Activated CD4-positive, alpha-beta T cell treated with anti-CD3 and anti-CD28 coated beads, Interleukin-2, amount 10 ng/mL, durations not matched to agents 7 days and 5 days (primary cell): ENCODE results near the gene LMX1A. TPM values are rescaled to one million over a fixed set of nuclear protein-coding genes. Genes with fewer than 3 reads are reported as not detected.

ENCODE experiments used
- CTCF ChIA-PET: fragments of 350-600 bp; sonication (Branson Sonifier 250); formaldehyde crosslinking; loops from one replicate; lab custom pipeline; 2021; ENCODE audit warnings: antibody characterized with exemption; lab: Charles Lee
- POLR2A ChIA-PET: fragments of 350-600 bp; sonication (Branson Sonifier 250); formaldehyde crosslinking; loops from one replicate; lab custom pipeline; 2021; ENCODE audit warnings: antibody characterized with exemption; lab: Charles Lee
- DNase-seq: peaks from one replicate; pipeline ENCODE4 v3.0.0-alpha.2; 2020
- H3K27ac Mint-ChIP-seq: one replicate; pipeline ENCODE4 v1.8.0; 2021; ENCODE audit warnings: mild to moderate bottlenecking, moderate library complexity, mixed read lengths
- H3K27me3 Mint-ChIP-seq: one replicate; pipeline ENCODE4 v1.8.0; 2021; ENCODE audit warnings: mixed read lengths
- H3K36me3 Mint-ChIP-seq: one replicate; pipeline ENCODE4 v1.8.0; 2021; ENCODE audit warnings: low read depth, mixed read lengths
- H3K4me1 Mint-ChIP-seq: one replicate; pipeline ENCODE4 v1.8.0; 2021; ENCODE audit warnings: mixed read lengths
- H3K4me3 Mint-ChIP-seq: one replicate; pipeline ENCODE4 v1.8.0; 2021; ENCODE audit warnings: mild to moderate bottlenecking, moderate library complexity, mixed read lengths
- H3K9me3 Mint-ChIP-seq: one replicate; pipeline ENCODE4 v1.8.0; 2021; ENCODE audit warnings: mixed read lengths
- total RNA-seq, 2 experiments: library from RNA; stranded (reverse); gene quantifications; one replicate each; pipeline ENCODE4 v1.2.3, GENCODE V29; 2021

Gene LMX1A
- total RNA-seq, 2 experiments from 2014 or later: not detected

DNA sequence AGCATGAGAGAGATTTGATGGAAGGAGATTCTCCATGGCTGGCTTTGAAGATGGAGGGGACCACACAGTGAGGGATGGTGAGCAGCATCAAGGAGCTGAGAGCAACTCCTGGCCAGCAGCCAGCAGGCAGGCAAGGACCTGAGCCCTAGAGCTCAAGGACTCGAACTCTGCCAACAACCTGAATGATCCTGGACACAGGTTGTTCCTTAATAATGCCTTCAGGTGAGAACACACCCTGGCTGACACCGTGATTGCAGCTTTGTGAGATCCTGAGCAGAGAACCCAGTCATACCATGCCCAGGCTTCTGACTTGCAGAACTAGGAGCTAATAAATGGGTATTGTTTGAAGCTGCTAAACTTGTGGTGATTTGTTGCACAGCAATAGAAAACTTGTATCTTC, 183.1 kb downstream of the LMX1A start:
- CTCF ChIA-PET: no interaction called here
- H3K27ac Mint-ChIP-seq: no peak overlapping the region
- POLR2A ChIA-PET: no interaction called here
- H3K4me1 Mint-ChIP-seq: no peaks in the 10 kb centered on the region
- no peak overlapping the region for H3K4me3 Mint-ChIP-seq
- H3K27me3 Mint-ChIP-seq: no peaks in the 10 kb centered on the region
- H3K9me3 Mint-ChIP-seq: no peaks in the 10 kb centered on the region
- no peaks in the 10 kb centered on the region for H3K36me3 Mint-ChIP-seq
- no peak for DNase-seq

DNA sequence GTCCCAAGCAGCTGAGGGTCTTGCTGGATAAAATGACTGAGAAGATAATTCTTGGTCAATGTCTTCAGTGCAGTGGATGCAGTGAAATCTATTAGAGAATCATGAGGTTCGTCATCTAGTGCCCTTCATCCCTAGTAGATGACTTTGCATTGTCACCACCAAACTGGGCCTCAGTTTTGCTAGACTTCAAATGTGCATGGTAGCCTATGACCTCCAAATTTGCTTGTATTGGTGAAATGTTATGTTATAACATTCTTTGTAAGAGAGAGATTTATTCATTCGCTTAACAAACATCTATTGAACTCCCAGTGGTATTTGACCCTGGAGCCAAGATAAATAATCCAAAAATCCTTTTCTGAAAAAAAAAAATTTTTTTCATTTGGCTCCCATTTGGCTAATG, 183.8 kb downstream of the LMX1A start:
- no peak overlapping the region for H3K27ac Mint-ChIP-seq
- no peak overlapping the region for H3K4me3 Mint-ChIP-seq
- H3K9me3 Mint-ChIP-seq: no peaks in the 10 kb centered on the region
- CTCF ChIA-PET: no interaction called here
- no peaks in the 10 kb centered on the region for H3K27me3 Mint-ChIP-seq
- no peak for DNase-seq
- no peaks in the 10 kb centered on the region for H3K36me3 Mint-ChIP-seq
- POLR2A ChIA-PET: no interaction called here
- no peaks in the 10 kb centered on the region for H3K4me1 Mint-ChIP-seq

DNA sequence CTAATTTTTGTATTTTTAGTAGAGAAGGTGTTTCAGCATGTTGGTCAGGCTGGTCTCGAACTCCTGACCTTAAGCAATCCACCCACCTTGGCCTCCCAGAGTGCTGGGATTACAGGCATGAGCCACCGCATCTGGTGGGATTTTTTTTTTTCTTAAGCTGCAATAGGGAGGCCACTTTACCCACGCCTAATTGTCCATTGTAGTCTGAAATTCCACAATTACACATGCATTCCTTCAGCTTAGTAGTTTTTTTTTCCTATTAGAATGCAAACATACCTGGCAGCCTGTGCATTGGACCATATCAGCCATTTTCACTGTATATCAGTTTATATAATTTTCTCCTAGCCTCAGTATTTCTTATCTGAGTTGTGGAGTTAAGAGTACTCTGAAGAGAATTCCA, 186.8 kb downstream of the LMX1A start:
- no peaks in the 10 kb centered on the region for H3K4me1 Mint-ChIP-seq
- H3K9me3 Mint-ChIP-seq: no peaks in the 10 kb centered on the region
- no peak overlapping the region for H3K4me3 Mint-ChIP-seq
- no peak overlapping the region for H3K27ac Mint-ChIP-seq
- CTCF ChIA-PET: no interaction called here
- no peak for DNase-seq
- H3K36me3 Mint-ChIP-seq: no peaks in the 10 kb centered on the region
- POLR2A ChIA-PET: no interaction called here
- H3K27me3 Mint-ChIP-seq: no peaks in the 10 kb centered on the region

DNA sequence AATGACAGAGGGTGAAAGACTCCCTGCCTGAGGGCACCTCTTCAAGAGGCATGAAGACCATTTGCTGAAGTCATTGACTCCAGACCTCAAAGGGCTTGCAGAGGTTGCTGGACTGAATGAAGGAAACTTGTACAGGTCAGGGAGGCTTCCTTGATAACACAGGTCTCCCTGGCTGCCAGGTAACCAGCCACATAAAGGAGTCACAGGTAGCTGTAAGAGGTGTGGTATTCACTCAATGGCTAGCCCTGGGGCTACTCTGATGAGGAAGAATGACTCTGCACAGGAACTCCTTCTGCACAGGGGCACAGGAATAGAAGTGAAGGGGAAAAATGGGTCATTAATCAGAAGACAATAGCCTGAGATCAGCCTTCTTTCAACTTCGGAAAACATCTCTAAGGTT, 187.5 kb downstream of the LMX1A start:
- CTCF ChIA-PET: no interaction called here
- H3K27ac Mint-ChIP-seq: no peak overlapping the region
- H3K4me3 Mint-ChIP-seq: no peak overlapping the region
- no peak for DNase-seq
- no peaks in the 10 kb centered on the region for H3K36me3 Mint-ChIP-seq
- no peaks in the 10 kb centered on the region for H3K27me3 Mint-ChIP-seq
- H3K9me3 Mint-ChIP-seq: no peaks in the 10 kb centered on the region
- no peaks in the 10 kb centered on the region for H3K4me1 Mint-ChIP-seq
- POLR2A ChIA-PET: no interaction called here

DNA sequence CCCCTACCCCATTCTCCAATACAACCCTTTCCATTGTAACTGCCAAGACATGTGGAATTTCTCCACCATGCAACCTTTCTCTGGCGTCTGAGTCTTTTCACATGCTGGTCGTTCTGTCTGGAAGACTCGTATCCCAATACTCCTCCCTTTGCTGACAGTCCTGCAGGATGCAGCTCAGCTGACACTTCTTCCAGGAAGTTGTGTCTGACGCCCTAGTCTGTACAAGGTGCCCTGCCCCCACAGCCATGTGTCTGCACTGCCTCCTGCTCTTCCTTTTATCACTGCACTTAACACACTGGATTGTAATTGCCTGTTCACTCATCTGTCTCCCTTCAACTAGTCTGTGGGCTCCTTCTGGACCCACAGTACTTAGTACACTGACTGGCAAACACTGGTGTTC, 188.0 kb downstream of the LMX1A start:
- no peaks in the 10 kb centered on the region for H3K36me3 Mint-ChIP-seq
- no peak overlapping the region for H3K27ac Mint-ChIP-seq
- no peaks in the 10 kb centered on the region for H3K27me3 Mint-ChIP-seq
- no peak overlapping the region for H3K4me3 Mint-ChIP-seq
- H3K9me3 Mint-ChIP-seq: no peaks in the 10 kb centered on the region
- no peaks in the 10 kb centered on the region for H3K4me1 Mint-ChIP-seq
- ChIA-PET CTCF (no interaction called here), POLR2A (no interaction called here)
- no peak for DNase-seq

DNA sequence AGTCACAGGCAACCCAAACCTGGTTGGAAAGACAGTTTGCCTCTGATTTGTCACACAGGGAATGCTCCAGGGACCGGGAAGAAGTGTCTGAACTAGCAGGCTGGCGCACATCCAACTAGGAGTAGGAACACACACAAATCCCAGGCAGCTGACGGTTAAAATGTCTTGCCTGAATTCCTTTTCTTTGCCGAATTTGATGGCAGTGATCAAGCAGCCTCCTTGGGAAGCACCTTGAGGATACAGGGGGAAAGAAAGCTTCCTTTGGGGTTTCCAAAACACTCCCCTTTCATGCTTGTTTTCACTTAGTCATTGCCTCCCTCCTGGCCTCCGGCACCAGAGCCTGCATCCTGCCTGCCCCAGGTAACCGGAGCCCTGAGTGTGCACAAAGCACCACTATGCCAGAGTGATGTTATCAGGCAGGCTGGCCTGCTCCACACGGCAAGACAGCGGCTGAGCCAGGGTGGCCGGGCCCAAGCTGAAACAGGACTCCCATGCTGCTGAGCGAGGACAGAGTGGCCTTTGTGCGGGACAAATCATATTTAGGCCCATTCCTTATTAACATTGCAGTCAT, 193.8 kb downstream of the LMX1A start:
- no peak for DNase-seq
- H3K4me3 Mint-ChIP-seq: no peak overlapping the region
- H3K9me3 Mint-ChIP-seq: no peaks in the 10 kb centered on the region
- ChIA-PET POLR2A (no interaction called here), CTCF (no interaction called here)
- H3K4me1 Mint-ChIP-seq: no peaks in the 10 kb centered on the region
- no peaks in the 10 kb centered on the region for H3K27me3 Mint-ChIP-seq
- no peak overlapping the region for H3K27ac Mint-ChIP-seq
- H3K36me3 Mint-ChIP-seq: no peaks in the 10 kb centered on the region

DNA sequence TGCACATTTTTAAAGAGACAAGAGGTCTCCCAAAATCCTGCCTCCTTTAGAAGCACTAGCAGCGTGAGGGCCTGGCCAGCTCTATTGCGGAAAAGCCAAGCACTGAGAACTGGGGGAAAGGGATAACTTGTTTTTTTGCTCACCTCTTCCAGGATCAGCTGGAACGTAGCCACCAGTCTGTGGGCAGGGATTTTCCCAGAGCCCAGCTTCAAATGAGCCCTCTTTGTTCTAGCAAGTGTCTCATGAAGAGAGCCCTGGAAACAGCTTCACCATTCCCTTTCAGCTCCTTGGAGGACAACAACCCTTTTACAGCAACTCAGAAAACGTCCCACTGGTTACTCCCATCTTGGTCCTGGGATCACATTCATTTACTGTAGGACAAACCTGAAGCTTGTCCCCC, 195.4 kb downstream of the LMX1A start:
- no peaks in the 10 kb centered on the region for H3K27me3 Mint-ChIP-seq
- H3K4me3 Mint-ChIP-seq: no peak overlapping the region
- no peaks in the 10 kb centered on the region for H3K9me3 Mint-ChIP-seq
- POLR2A ChIA-PET: no interaction called here
- H3K27ac Mint-ChIP-seq: no peak overlapping the region
- CTCF ChIA-PET: no interaction called here
- H3K4me1 Mint-ChIP-seq: no peaks in the 10 kb centered on the region
- DNase-seq: no peak
- H3K36me3 Mint-ChIP-seq: no peaks in the 10 kb centered on the region

DNA sequence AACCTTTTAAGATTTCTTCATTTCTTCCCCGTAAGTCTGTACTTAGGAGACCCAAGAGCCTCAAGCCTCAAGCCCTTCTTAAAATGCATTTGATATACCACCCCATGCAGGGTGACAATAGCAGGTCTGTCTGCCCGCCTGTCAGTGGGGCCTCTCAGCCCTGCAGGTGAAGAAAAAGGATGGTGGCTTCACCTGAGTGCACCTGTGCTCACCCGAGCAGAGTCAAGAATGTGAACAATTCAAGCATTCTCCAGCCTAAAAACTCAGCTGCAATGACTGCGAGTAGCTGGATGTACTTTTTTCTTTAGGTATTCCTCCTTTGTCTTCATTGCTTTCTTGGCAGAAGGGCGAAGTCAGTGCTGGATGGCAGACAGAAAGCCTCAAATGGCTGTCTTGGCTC, 203.3 kb downstream of the LMX1A start:
- DNase-seq: no peak
- CTCF ChIA-PET: no interaction called here
- Mint-ChIP-seq H3K9me3 (no peaks in the 10 kb centered on the region), H3K4me3 (no peak overlapping the region), H3K4me1 (no peaks in the 10 kb centered on the region), H3K27ac (no peak overlapping the region), H3K27me3 (no peaks in the 10 kb centered on the region), H3K36me3 (no peaks in the 10 kb centered on the region)
- POLR2A ChIA-PET: no interaction called here

DNA sequence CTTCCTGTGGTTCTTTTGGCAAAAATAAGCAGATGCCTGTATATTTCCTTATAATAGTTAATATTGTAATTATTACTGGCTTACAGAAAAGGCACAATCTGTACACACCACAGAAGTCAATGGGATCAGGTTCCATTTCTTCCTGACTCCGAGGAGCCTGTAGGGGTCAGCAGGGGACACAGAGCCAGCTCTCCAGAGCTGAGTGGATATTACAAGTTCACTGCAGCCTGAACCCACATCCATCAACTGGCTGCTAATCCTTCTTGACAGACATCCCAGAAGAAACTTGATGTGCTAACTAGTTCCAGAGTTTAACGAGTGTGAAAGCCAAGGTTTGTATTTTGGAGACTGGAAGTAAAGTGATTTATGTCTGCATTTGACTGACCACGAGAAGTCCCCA, 203.8 kb downstream of the LMX1A start:
- ChIA-PET POLR2A (no interaction called here), CTCF (no interaction called here)
- no peaks in the 10 kb centered on the region for H3K36me3 Mint-ChIP-seq
- DNase-seq: no peak
- H3K9me3 Mint-ChIP-seq: no peaks in the 10 kb centered on the region
- no peak overlapping the region for H3K4me3 Mint-ChIP-seq
- no peaks in the 10 kb centered on the region for H3K27me3 Mint-ChIP-seq
- H3K27ac Mint-ChIP-seq: no peak overlapping the region
- no peaks in the 10 kb centered on the region for H3K4me1 Mint-ChIP-seq

DNA sequence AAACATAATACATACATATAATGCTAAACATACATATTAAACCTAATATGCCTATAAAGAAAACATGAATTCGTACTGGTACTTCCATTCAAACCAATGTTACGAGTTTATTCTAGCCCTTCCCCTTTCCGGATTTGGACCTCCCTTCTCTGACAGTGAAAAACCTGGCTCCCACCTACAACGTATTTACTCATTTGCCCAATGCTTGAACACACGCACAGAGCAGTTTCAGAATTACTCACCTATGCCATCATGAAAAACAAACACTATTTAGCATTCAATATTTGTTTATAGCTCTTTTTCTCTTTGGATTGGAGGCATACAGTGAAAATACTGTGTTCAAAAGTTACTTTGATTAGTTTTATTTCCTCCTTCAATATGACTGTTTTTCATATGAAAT, 204.4 kb downstream of the LMX1A start:
- Mint-ChIP-seq H3K9me3 (no peaks in the 10 kb centered on the region), H3K4me1 (no peaks in the 10 kb centered on the region), H3K27ac (no peak overlapping the region), H3K36me3 (no peaks in the 10 kb centered on the region), H3K4me3 (no peak overlapping the region), H3K27me3 (no peaks in the 10 kb centered on the region)
- POLR2A ChIA-PET: no interaction called here
- DNase-seq: no peak
- CTCF ChIA-PET: no interaction called here

Other genes with a start within 250 kb of the LMX1A start
- not detected for gene RXRG, start 88.4 kb upstream of the LMX1A start, total RNA-seq
- not detected for gene LRRC52, start 187.3 kb upstream of the LMX1A start, total RNA-seq